ENCODE data around the gene OR14K1.

DNA sequence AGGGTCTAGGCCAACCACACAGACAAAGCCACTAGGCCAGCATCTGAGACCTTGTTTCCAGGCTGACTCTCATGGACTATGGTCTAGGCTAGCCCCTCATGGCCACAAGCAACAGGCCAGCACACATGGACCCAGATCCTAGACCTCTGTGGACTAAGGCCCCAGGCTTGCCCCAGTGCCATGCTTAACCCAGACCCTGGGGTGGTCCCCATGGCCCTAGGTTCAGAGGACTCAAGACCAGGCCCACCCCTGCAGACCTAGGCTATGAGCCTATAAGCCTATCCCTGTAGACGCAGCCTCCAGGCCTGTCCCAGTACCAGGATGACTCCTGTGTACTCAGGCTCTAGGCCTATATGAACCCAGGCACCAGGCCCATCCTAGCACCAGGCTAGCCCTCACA is 11.5 kb downstream of the OR14K1 start:
- no peak for TF ChIP-seq TCF12 (IDR thresholded peaks at IDR 0.05; ENCODE audit: low read depth)
- TF ChIP-seq EP300 (IDR thresholded peaks at IDR 0.05; ENCODE audit: borderline replicate concordance) = no peak
- TF ChIP-seq, protein P1, sequence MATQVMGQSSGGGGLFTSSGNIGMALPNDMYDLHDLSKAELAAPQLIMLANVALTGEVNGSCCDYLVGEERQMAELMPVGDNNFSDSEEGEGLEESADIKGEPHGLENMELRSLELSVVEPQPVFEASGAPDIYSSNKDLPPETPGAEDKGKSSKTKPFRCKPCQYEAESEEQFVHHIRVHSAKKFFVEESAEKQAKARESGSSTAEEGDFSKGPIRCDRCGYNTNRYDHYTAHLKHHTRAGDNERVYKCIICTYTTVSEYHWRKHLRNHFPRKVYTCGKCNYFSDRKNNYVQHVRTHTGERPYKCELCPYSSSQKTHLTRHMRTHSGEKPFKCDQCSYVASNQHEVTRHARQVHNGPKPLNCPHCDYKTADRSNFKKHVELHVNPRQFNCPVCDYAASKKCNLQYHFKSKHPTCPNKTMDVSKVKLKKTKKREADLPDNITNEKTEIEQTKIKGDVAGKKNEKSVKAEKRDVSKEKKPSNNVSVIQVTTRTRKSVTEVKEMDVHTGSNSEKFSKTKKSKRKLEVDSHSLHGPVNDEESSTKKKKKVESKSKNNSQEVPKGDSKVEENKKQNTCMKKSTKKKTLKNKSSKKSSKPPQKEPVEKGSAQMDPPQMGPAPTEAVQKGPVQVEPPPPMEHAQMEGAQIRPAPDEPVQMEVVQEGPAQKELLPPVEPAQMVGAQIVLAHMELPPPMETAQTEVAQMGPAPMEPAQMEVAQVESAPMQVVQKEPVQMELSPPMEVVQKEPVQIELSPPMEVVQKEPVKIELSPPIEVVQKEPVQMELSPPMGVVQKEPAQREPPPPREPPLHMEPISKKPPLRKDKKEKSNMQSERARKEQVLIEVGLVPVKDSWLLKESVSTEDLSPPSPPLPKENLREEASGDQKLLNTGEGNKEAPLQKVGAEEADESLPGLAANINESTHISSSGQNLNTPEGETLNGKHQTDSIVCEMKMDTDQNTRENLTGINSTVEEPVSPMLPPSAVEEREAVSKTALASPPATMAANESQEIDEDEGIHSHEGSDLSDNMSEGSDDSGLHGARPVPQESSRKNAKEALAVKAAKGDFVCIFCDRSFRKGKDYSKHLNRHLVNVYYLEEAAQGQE (IDR thresholded peaks at IDR 0.05; ENCODE audit: low read depth) = no peak
- no peak for TF ChIP-seq RAD21 (IDR thresholded peaks at IDR 0.05; ENCODE audit: low read depth)

All from Ishikawa (cell line).